A673 (cell line): ENCODE measurements around the gene ITIH2.

Experiments
- CTCF ChIP-seq: fragments of 300-800, 200-600 bp; sonication (generic); conservative IDR thresholded peaks from 2 replicates; pipeline ENCODE4 v1.5.1; 2017; ENCODE audit warnings: low read depth, mild to moderate bottlenecking, antibody characterized with exemption, low read length, moderate library complexity, mixed read lengths
- EZH2 ChIP-seq: fragments of 200-600 bp; sonication (generic); IDR thresholded peaks from 2 replicates; pipeline ENCODE4 v1.6.1; 2017; ENCODE audit warnings: borderline replicate concordance, low read depth, mild to moderate bottlenecking, mixed read lengths, antibody characterized with exemption, low read length; ENCODE audit not compliant: poor library complexity, severe bottlenecking

GRCh38 chr10:7707102-7707501 lies 4.0 kb downstream of the ITIH2 start:
- no peak for TF ChIP-seq CTCF
- no peak for TF ChIP-seq EZH2
